Measurements from ENCODE around the gene YWHAH. TPM values are rescaled to one million over a fixed set of nuclear protein-coding genes. Genes with fewer than 3 reads are reported as not detected.
"Not testable (repeated sequence)": the region's sequence is repeated elsewhere in the genome, so short reads cannot be mapped to it uniquely, and the experiment has no call there.

The YWHAH gene
- polyA plus RNA-seq, 3 donors = 59.5 to 136 (median 132) TPM

GRCh38 chr22:31977939-31978338 lies 33.6 kb downstream of the YWHAH start:
- DNase-seq = no peak
- 100% methylated on average over 2 of the region's 3 CpGs for WGBS (ENCODE audit: insufficient coverage)
- Histone ChIP-seq H3K4me1 (ENCODE audit: control insufficient read depth in 1 of 2, insufficient read depth in 2 of 2, low read length in 2 of 2) (no peaks in the 10 kb centered on the region), H3K36me3 (replicated peaks in 1 of 2; ENCODE audit: control insufficient read depth in 1 of 2, insufficient read depth in 2 of 2, low read length in 2 of 2) (no peaks in the 10 kb centered on the region), H3K4me3 (replicated peaks in 1 of 3; ENCODE audit: low read depth in 2 of 3, low read length in 3 of 3) (no peak overlapping the region), H4K20me1 (ENCODE audit: insufficient read depth, low read length) (no peaks in the 10 kb centered on the region), H3K27me3 (ENCODE audit: control insufficient read depth in 2 of 2, insufficient read depth in 2 of 2, low read length in 2 of 2) (no peaks in the 10 kb centered on the region), H3K4me2 (replicated peaks; ENCODE audit: extremely low read depth, low read length, poor library complexity, severe bottlenecking) (no peak overlapping the region), H2AFZ (ENCODE audit: insufficient read depth, low read depth, low read length, poor library complexity, severe bottlenecking) (no peak overlapping the region), H3K9me3 (replicated peaks in 1 of 2; ENCODE audit: control insufficient read depth in 1 of 2, insufficient read depth in 1 of 2, low read length in 2 of 2) (no peaks in the 10 kb centered on the region), H3K9ac (ENCODE audit: insufficient read depth, low read length, poor library complexity, severe bottlenecking) (no peak overlapping the region), H3K79me2 (ENCODE audit: insufficient read depth, low read length) (no peaks in the 10 kb centered on the region), H3K27ac (ENCODE audit: low read depth in 1 of 2, low read length in 2 of 2) (no peak overlapping the region)
- TF ChIP-seq CTCF (IDR thresholded peaks at IDR 0.05) = no peak
- H3K4me1 Mint-ChIP-seq = no peaks in the 10 kb centered on the region
- peaks cover 0 to 12% (median 3%) of the 10 kb centered on the region in 3 donors for H3K27me3 Mint-ChIP-seq (ENCODE audit: low read depth in 3 of 3)
- H3K36me3 Mint-ChIP-seq = no peaks in the 10 kb centered on the region
- H3K9me3 Mint-ChIP-seq = no peaks in the 10 kb centered on the region
- intact Hi-C loops (cut with micrococcal nuclease) = loop anchor here (2.0 to 10.0 kb wide), 5 partner anchors 103 to 494 kb away; partner anchors contain the start of gene FBXO7 (in 2 of the 2)
- no peak overlapping the region for H3K4me3 Mint-ChIP-seq
- H3K27ac Mint-ChIP-seq = no peak overlapping the region

GRCh38 chr22:31980628-31981027 lies 36.3 kb downstream of the YWHAH start:
- 86% methylated on average over 3 of the region's 4 CpGs for WGBS (ENCODE audit: insufficient coverage)
- Histone ChIP-seq H3K27me3 (ENCODE audit: control insufficient read depth in 2 of 2, insufficient read depth in 2 of 2, low read length in 2 of 2) (no peaks in the 10 kb centered on the region), H3K27ac (ENCODE audit: low read depth in 1 of 2, low read length in 2 of 2) (no peak overlapping the region), H3K4me3 (replicated peaks in 1 of 3; ENCODE audit: low read depth in 2 of 3, low read length in 3 of 3) (no peak overlapping the region), H3K4me2 (replicated peaks; ENCODE audit: extremely low read depth, low read length, poor library complexity, severe bottlenecking) (no peak overlapping the region), H3K36me3 (replicated peaks in 1 of 2; ENCODE audit: control insufficient read depth in 1 of 2, insufficient read depth in 2 of 2, low read length in 2 of 2) (no peaks in the 10 kb centered on the region), H3K9me3 (replicated peaks in 1 of 2; ENCODE audit: control insufficient read depth in 1 of 2, insufficient read depth in 1 of 2, low read length in 2 of 2) (no peaks in the 10 kb centered on the region), H3K79me2 (ENCODE audit: insufficient read depth, low read length) (no peaks in the 10 kb centered on the region), H4K20me1 (ENCODE audit: insufficient read depth, low read length) (no peaks in the 10 kb centered on the region), H3K9ac (ENCODE audit: insufficient read depth, low read length, poor library complexity, severe bottlenecking) (no peak overlapping the region), H2AFZ (ENCODE audit: insufficient read depth, low read depth, low read length, poor library complexity, severe bottlenecking) (no peak overlapping the region), H3K4me1 (ENCODE audit: control insufficient read depth in 1 of 2, insufficient read depth in 2 of 2, low read length in 2 of 2) (no peaks in the 10 kb centered on the region)
- intact Hi-C loops (cut with micrococcal nuclease) = no loop called here
- Mint-ChIP-seq H3K4me3 (no peak overlapping the region), H3K4me1 (no peaks in the 10 kb centered on the region), H3K27ac (no peak overlapping the region), H3K9me3 (no peaks in the 10 kb centered on the region), H3K27me3 (ENCODE audit: low read depth in 3 of 3) (peaks cover 2 to 10% (median 6%) of the 10 kb centered on the region in 3 donors), H3K36me3 (no peaks in the 10 kb centered on the region)
- TF ChIP-seq CTCF (IDR thresholded peaks at IDR 0.05) = no peak
- no peak for DNase-seq

- H3K4me1 ChIP-seq (ENCODE audit: control insufficient read depth in 1 of 2, insufficient read depth in 2 of 2, low read length in 2 of 2); intact Hi-C loops (cut with micrococcal nuclease); H3K9me3 Mint-ChIP-seq; H3K9me3 ChIP-seq (replicated peaks in 1 of 2; ENCODE audit: control insufficient read depth in 1 of 2, insufficient read depth in 1 of 2, low read length in 2 of 2); H3K27me3 ChIP-seq (ENCODE audit: control insufficient read depth in 2 of 2, insufficient read depth in 2 of 2, low read length in 2 of 2); H3K36me3 ChIP-seq (replicated peaks in 1 of 2; ENCODE audit: control insufficient read depth in 1 of 2, insufficient read depth in 2 of 2, low read length in 2 of 2); H3K36me3 Mint-ChIP-seq; H2AFZ ChIP-seq (ENCODE audit: insufficient read depth, low read depth, low read length, poor library complexity, severe bottlenecking); H3K9ac ChIP-seq (ENCODE audit: insufficient read depth, low read length, poor library complexity, severe bottlenecking); H3K4me2 ChIP-seq (replicated peaks; ENCODE audit: extremely low read depth, low read length, poor library complexity, severe bottlenecking); H3K4me1 Mint-ChIP-seq; H3K27ac Mint-ChIP-seq; H3K4me3 ChIP-seq (replicated peaks in 1 of 3; ENCODE audit: low read depth in 2 of 3, low read length in 3 of 3); H3K27ac ChIP-seq (ENCODE audit: low read depth in 1 of 2, low read length in 2 of 2); H3K79me2 ChIP-seq (ENCODE audit: insufficient read depth, low read length); DNase-seq; H3K4me3 Mint-ChIP-seq; H4K20me1 ChIP-seq (ENCODE audit: insufficient read depth, low read length): not testable (repeated sequence)
- peaks cover 2 to 12% (median 2%) of the 10 kb centered on the region in 3 donors for H3K27me3 Mint-ChIP-seq (ENCODE audit: low read depth in 3 of 3)
- 100% methylated on average over 4 of the region's 8 CpGs for WGBS (ENCODE audit: insufficient coverage)
Observed at GRCh38 chr22:31981976-31982375, 37.6 kb downstream of the YWHAH start.

All from CD14-positive monocyte (primary cell).